Measurements from ENCODE around the gene KMT2A. TPM values are rescaled to one million over a fixed set of nuclear protein-coding genes. Genes with fewer than 3 reads are reported as not detected.
"Not testable (repeated sequence)": the region's sequence is repeated elsewhere in the genome, so short reads cannot be mapped to it uniquely, and the experiment has no call there.

The KMT2A gene
- total RNA-seq, 1 donor from 2014 or later = 78.4 TPM

DNA sequence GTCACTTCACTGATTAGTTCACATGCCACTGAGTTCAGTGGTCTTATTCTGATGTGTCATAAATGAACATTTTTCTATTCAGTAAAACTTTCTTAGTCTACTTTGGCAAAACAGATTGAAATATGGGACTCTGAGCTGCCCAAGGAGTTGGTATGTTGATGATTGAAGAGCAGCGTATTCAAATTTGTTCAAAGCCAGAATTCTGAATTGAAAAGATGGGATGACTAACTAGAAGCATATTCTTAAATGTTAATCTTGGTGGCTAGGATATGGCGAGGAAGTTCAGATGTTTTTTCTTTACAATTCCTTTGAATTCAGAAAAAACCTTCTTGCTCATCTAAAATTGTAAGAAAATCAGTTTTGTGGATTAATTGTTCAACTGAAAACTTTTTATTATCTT is 34.7 kb downstream of the KMT2A start:
- Mint-ChIP-seq H3K27ac (no peak overlapping the region), H3K27me3 (ENCODE audit: insufficient read depth) (no peaks in the 10 kb centered on the region), H3K4me3 (no peak overlapping the region), H3K9me3 (no peaks in the 10 kb centered on the region), H3K36me3 (ENCODE audit: low read depth) (peaks cover 33% of the 10 kb centered on the region), H3K4me1 (ENCODE audit: low read depth) (peaks cover 27% of the 10 kb centered on the region)
- intact Hi-C loops (cut with micrococcal nuclease) = loop anchor here (2.0 kb wide), 1 partner anchor 14 kb away; no protein-coding TSS in a partner anchor
- no peak for DNase-seq (ENCODE audit: low spot score)

DNA sequence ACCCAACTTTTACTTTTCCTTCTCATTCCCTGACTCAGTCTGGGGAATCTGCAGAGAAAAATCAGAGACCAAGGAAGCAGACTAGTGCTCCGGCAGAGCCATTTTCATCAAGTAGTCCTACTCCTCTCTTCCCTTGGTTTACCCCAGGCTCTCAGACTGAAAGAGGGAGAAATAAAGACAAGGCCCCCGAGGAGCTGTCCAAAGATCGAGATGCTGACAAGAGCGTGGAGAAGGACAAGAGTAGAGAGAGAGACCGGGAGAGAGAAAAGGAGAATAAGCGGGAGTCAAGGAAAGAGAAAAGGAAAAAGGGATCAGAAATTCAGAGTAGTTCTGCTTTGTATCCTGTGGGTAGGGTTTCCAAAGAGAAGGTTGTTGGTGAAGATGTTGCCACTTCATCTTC is 37.2 kb downstream of the KMT2A start:
- Mint-ChIP-seq H3K27ac (peak overlapping the region; percentile 37), H3K9me3 (no peaks in the 10 kb centered on the region), H3K27me3 (ENCODE audit: insufficient read depth) (no peaks in the 10 kb centered on the region), H3K4me1 (ENCODE audit: low read depth) (peaks cover 24% of the 10 kb centered on the region), H3K36me3 (ENCODE audit: low read depth) (peaks cover 52% of the 10 kb centered on the region), H3K4me3 (no peak overlapping the region)
- DNase-seq (ENCODE audit: low spot score) = no peak
- intact Hi-C loops (cut with micrococcal nuclease) = no loop called here

DNA sequence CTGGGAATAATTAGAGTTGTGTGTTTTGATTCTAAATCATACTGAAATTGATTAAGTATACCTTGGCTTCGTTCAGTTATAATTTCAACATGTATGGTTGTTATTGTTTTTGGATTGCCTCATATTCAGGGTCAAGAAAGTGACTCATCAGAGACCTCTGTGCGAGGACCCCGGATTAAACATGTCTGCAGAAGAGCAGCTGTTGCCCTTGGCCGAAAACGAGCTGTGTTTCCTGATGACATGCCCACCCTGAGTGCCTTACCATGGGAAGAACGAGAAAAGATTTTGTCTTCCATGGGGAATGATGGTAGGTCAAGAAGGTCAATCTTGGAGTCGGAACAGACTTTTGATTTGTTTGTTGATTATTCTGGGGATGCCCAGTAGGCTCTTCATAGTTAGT is 40.4 kb downstream of the KMT2A start:
- intact Hi-C loops (cut with micrococcal nuclease) = no loop called here
- H3K4me1 Mint-ChIP-seq (ENCODE audit: low read depth) = peaks cover 13% of the 10 kb centered on the region
- H3K9me3 Mint-ChIP-seq = no peaks in the 10 kb centered on the region
- H3K27me3 Mint-ChIP-seq (ENCODE audit: insufficient read depth) = no peaks in the 10 kb centered on the region
- peaks cover 68% of the 10 kb centered on the region for H3K36me3 Mint-ChIP-seq (ENCODE audit: low read depth)
- no peak overlapping the region for H3K4me3 Mint-ChIP-seq
- no peak overlapping the region for H3K27ac Mint-ChIP-seq
- no peak for DNase-seq (ENCODE audit: low spot score)

DNA sequence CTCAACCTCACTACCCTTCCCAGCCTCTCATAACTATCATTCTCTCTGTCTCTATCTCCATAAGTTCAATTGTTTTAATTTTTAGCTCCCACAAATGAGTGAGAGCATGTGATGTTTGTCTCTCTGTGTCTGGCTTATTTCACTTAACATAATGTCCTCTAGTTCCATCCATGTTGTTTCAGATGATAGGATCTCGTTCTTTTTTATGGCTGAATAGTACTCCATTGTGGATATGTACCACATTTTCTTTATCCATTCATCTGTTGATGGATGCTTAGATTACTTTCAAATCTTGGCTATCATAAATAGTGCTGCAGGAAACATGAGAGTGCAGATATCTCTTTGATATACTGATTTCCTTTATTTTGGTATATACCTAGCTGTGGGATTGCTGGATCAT is 44.9 kb downstream of the KMT2A start:
- H3K36me3 Mint-ChIP-seq (ENCODE audit: low read depth) = peaks cover 67% of the 10 kb centered on the region
- H3K27me3 Mint-ChIP-seq (ENCODE audit: insufficient read depth); DNase-seq (ENCODE audit: low spot score); H3K4me1 Mint-ChIP-seq (ENCODE audit: low read depth); H3K4me3 Mint-ChIP-seq; intact Hi-C loops (cut with micrococcal nuclease); H3K9me3 Mint-ChIP-seq: not testable (repeated sequence)
- peak overlapping the region; percentile 15 for H3K27ac Mint-ChIP-seq

DNA sequence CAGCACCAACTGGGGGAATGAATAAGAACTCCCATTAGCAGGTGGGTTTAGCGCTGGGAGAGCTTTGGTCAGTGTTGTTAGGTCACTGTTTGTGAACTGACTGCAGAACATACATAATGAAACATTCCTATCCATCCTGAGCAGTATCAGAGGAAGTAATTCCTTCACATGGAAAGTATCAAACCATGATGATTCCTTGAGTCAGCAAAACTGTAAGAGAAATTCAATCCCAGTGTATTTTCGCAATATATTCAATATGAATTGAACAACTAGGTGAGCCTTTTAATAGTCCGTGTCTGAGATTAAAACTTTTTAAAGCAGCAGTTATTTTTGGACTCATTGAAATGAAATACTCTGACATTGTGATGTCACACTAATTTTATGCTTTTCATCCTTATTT is 48.1 kb downstream of the KMT2A start:
- H3K4me1 Mint-ChIP-seq (ENCODE audit: low read depth) = peaks cover 7% of the 10 kb centered on the region
- no peaks in the 10 kb centered on the region for H3K9me3 Mint-ChIP-seq
- no peak overlapping the region for H3K27ac Mint-ChIP-seq
- no peak overlapping the region for H3K4me3 Mint-ChIP-seq
- no peak for DNase-seq (ENCODE audit: low spot score)
- intact Hi-C loops (cut with micrococcal nuclease) = no loop called here
- H3K27me3 Mint-ChIP-seq (ENCODE audit: insufficient read depth) = no peaks in the 10 kb centered on the region
- peaks cover 55% of the 10 kb centered on the region for H3K36me3 Mint-ChIP-seq (ENCODE audit: low read depth)

DNA sequence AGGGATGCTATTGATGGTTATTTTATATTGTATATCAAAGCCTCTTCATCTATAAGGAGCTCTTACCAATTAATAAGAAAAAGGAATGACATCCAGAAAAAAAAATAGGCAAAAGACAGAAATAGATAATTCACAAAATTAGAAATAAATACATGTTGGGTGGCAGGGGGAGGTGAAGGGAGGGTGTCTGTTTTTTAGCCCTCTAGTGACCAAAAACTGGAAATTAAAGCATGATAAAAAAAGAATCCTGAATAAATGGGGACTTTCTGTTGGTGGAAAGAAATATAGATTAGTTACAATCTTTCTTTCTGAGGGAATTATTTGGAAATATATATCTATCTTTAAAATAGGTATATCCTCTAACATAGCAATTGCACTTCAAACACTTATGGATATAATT is 49.0 kb downstream of the KMT2A start:
- intact Hi-C loops (cut with micrococcal nuclease) = loop anchor here (5.0 kb wide), 1 partner anchor 178 kb away; no protein-coding TSS in a partner anchor
- Mint-ChIP-seq H3K4me3 (no peak overlapping the region), H3K27me3 (ENCODE audit: insufficient read depth) (no peaks in the 10 kb centered on the region), H3K9me3 (no peaks in the 10 kb centered on the region), H3K27ac (no peak overlapping the region), H3K4me1 (ENCODE audit: low read depth) (peaks cover 7% of the 10 kb centered on the region), H3K36me3 (ENCODE audit: low read depth) (peaks cover 56% of the 10 kb centered on the region)
- DNase-seq (ENCODE audit: low spot score) = no peak

DNA sequence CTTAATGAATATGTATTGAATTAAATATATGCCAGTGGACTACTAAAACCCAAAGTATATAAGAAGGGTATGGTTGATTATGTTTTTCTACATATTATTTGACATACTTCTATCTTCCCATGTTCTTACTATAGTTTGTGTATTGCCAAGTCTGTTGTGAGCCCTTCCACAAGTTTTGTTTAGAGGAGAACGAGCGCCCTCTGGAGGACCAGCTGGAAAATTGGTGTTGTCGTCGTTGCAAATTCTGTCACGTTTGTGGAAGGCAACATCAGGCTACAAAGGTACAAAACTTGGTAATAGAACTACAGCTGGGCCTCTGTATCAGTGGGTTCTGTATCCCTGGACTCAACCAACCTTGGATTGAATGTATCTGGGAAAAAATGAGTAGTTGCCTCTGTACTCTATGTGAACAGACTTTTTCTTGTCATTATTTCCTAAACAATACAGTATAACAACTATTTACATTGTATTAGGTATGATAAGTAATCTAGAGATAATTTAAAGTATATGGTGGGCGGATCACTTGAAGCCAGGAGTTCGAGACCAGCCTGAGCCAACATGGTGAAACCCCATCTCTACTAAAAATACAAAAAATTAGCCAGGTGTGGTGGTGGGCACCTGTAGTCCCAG is 52.3 kb downstream of the KMT2A start:
- H3K27me3 Mint-ChIP-seq (ENCODE audit: insufficient read depth) = no peaks in the 10 kb centered on the region
- H3K36me3 Mint-ChIP-seq (ENCODE audit: low read depth) = peaks cover 49% of the 10 kb centered on the region
- H3K4me3 Mint-ChIP-seq = no peak overlapping the region
- H3K9me3 Mint-ChIP-seq = no peaks in the 10 kb centered on the region
- H3K4me1 Mint-ChIP-seq (ENCODE audit: low read depth) = peaks cover 7% of the 10 kb centered on the region
- intact Hi-C loops (cut with micrococcal nuclease) = loop anchor here (1.0 to 5.0 kb wide), 6 partner anchors 50 to 343 kb away; partner anchors contain the start of gene ATP5MG
- DNase-seq (ENCODE audit: low spot score) = peak; percentile 64
- H3K27ac Mint-ChIP-seq = no peak overlapping the region

DNA sequence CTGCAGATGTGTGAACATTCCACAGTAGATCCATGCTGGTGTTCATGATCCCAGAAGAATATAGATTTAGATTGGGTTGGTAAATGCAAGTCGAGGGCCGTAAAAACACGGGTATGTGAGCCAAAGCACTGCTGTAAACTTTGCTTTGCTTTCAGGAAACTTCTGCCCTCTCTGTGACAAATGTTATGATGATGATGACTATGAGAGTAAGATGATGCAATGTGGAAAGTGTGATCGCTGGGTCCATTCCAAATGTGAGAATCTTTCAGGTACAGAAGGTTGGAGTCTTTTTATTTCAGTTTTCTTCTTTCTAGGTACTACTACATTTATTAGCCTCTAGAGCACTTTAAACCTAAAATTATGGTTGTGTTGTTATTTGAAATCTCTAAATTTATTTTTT is 54.7 kb downstream of the KMT2A start:
- H3K4me1 Mint-ChIP-seq (ENCODE audit: low read depth) = peaks cover 7% of the 10 kb centered on the region
- no peaks in the 10 kb centered on the region for H3K27me3 Mint-ChIP-seq (ENCODE audit: insufficient read depth)
- no peak for DNase-seq (ENCODE audit: low spot score)
- intact Hi-C loops (cut with micrococcal nuclease) = loop anchor here (5.0 kb wide), 1 partner anchor 36 kb away; the partner anchor contains the start of gene TTC36
- H3K9me3 Mint-ChIP-seq = no peaks in the 10 kb centered on the region
- no peak overlapping the region for H3K4me3 Mint-ChIP-seq
- H3K27ac Mint-ChIP-seq = peak overlapping the region; percentile 2
- peaks cover 55% of the 10 kb centered on the region for H3K36me3 Mint-ChIP-seq (ENCODE audit: low read depth)

DNA sequence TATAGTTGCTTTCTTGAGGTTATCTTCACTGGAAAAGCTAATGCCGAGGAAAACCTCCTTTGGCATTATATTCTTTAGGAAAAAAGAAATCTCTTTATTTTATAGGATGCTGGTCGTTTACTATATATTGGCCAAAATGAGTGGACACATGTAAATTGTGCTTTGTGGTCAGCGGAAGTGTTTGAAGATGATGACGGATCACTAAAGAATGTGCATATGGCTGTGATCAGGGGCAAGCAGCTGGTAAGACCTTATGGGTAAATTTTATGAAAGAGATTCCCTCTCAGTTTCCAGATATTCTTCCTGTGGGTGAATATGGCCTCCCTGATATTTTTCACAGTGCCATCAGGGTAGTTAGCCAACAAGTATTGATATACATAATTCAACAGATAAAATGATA is 61.5 kb downstream of the KMT2A start:
- intact Hi-C loops (cut with micrococcal nuclease) = no loop called here
- DNase-seq (ENCODE audit: low spot score) = no peak
- no peaks in the 10 kb centered on the region for H3K9me3 Mint-ChIP-seq
- H3K4me3 Mint-ChIP-seq = no peak overlapping the region
- H3K36me3 Mint-ChIP-seq (ENCODE audit: low read depth) = peaks cover 69% of the 10 kb centered on the region
- no peak overlapping the region for H3K27ac Mint-ChIP-seq
- no peaks in the 10 kb centered on the region for H3K27me3 Mint-ChIP-seq (ENCODE audit: insufficient read depth)
- no peaks in the 10 kb centered on the region for H3K4me1 Mint-ChIP-seq (ENCODE audit: low read depth)

DNA sequence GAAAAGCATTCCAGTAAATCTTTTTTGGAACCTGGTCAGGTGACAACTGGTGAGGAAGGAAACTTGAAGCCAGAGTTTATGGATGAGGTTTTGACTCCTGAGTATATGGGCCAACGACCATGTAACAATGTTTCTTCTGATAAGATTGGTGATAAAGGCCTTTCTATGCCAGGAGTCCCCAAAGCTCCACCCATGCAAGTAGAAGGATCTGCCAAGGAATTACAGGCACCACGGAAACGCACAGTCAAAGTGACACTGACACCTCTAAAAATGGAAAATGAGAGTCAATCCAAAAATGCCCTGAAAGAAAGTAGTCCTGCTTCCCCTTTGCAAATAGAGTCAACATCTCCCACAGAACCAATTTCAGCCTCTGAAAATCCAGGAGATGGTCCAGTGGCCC is 66.9 kb downstream of the KMT2A start:
- H3K4me3 Mint-ChIP-seq = no peak overlapping the region
- peak overlapping the region; percentile 35 for H3K27ac Mint-ChIP-seq
- H3K4me1 Mint-ChIP-seq (ENCODE audit: low read depth) = peaks cover 5% of the 10 kb centered on the region
- intact Hi-C loops (cut with micrococcal nuclease) = no loop called here
- no peaks in the 10 kb centered on the region for H3K27me3 Mint-ChIP-seq (ENCODE audit: insufficient read depth)
- no peak for DNase-seq (ENCODE audit: low spot score)
- no peaks in the 10 kb centered on the region for H3K9me3 Mint-ChIP-seq
- H3K36me3 Mint-ChIP-seq (ENCODE audit: low read depth) = peaks cover 69% of the 10 kb centered on the region

DNA sequence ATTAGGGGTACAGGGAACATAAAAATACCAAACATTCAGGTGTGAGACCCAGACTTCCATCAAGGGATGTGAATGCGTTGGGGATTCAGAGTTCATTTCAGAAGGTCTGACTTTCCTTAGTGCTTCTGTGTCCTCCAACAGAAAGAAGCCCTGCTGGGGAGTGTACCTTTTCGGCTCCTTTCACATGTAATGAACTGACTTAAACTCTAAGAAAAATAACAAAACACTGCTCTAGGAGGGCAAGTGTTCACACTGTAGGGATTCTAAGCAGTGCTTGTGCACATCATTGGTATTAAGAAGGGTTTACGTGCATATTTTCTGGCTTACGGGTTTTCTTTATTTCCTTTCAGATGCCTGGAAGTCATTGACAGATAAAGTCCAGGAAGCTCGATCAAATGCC is 75.3 kb downstream of the KMT2A start:
- H3K36me3 Mint-ChIP-seq (ENCODE audit: low read depth) = peaks cover 43% of the 10 kb centered on the region

DNA sequence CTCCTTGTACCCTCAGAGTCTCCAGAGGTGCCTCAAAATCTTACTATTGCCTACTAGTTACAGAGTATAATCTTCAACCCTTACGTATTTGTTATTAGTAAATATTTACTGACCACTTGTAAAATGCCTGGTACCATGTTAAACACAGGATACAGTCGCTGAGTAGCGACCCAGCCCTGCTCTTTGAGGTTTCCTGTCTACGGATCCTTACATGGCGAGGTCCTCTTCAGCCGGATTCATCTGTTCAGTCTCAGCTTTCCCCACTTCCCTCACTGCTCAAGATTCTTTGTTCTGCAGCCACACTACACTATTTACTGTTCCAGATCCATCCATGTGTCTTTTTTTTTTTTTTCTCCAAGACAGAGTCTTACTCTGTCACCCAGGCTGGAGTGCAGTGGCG is 77.8 kb downstream of the KMT2A start:
- no peak overlapping the region for H3K4me3 Mint-ChIP-seq
- DNase-seq (ENCODE audit: low spot score) = no peak
- no peaks in the 10 kb centered on the region for H3K9me3 Mint-ChIP-seq
- peaks cover 46% of the 10 kb centered on the region for H3K36me3 Mint-ChIP-seq (ENCODE audit: low read depth)
- intact Hi-C loops (cut with micrococcal nuclease) = loop anchor here (10.0 kb wide), 1 partner anchor 51 kb away; the partner anchor contains the start of gene IFT46
- H3K27ac Mint-ChIP-seq = peak overlapping the region; percentile 52
- no peaks in the 10 kb centered on the region for H3K27me3 Mint-ChIP-seq (ENCODE audit: insufficient read depth)
- H3K4me1 Mint-ChIP-seq (ENCODE audit: low read depth) = peaks cover 6% of the 10 kb centered on the region

More for the DNA sequence above, 75.3 kb downstream of the KMT2A start:
- no peak overlapping the region for H3K4me3 Mint-ChIP-seq
- H3K27me3 Mint-ChIP-seq (ENCODE audit: insufficient read depth) = no peaks in the 10 kb centered on the region
- no peaks in the 10 kb centered on the region for H3K9me3 Mint-ChIP-seq
- H3K27ac Mint-ChIP-seq = no peak overlapping the region
- H3K4me1 Mint-ChIP-seq (ENCODE audit: low read depth) = peaks cover 6% of the 10 kb centered on the region
- no peak for DNase-seq (ENCODE audit: low spot score)
- intact Hi-C loops (cut with micrococcal nuclease) = loop anchor here (10.0 kb wide), 1 partner anchor 53 kb away; the partner anchor contains the start of gene IFT46

DNA sequence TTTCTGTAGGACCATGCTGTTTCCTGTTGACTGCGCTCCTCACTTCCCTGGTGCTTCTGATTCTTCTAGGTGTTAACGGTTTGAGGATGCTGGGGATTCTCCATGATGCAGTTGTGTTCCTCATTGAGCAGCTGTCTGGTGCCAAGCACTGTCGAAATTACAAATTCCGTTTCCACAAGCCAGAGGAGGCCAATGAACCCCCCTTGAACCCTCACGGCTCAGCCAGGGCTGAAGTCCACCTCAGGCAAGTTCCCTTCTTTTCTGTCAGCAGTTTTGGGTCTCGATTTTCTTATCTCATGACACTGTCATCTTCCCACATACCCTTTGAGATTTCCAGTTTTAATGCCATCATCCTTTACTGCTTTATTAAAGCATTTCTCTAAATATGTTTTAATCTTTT is 83.3 kb downstream of the KMT2A start:
- Mint-ChIP-seq H3K27ac (no peak overlapping the region), H3K9me3 (no peaks in the 10 kb centered on the region), H3K4me1 (ENCODE audit: low read depth) (no peaks in the 10 kb centered on the region), H3K27me3 (ENCODE audit: insufficient read depth) (no peaks in the 10 kb centered on the region), H3K36me3 (ENCODE audit: low read depth) (peaks cover 55% of the 10 kb centered on the region), H3K4me3 (no peak overlapping the region)
- intact Hi-C loops (cut with micrococcal nuclease) = loop anchor here (10.0 kb wide), 1 partner anchor 45 kb away; the partner anchor contains the start of gene IFT46
- DNase-seq (ENCODE audit: low spot score) = no peak

Data from activated T-helper 1 cell treated with anti-CD3 and anti-CD28 coated beads, Interleukin-12 subunit alpha, Interleukin-12 subunit beta, Interleukin-2, Interleukin-4 antibody, amounts not matched to agents 30 ng/mL and 10 ng/mL and 1 ng/mL, durations not matched to agents 14 hours and 24 hours and 36 hours (primary cell).